Fibroblast of mammary gland (primary cell): Measurements from ENCODE around the gene HSD17B4.

Experiments
- DNase-seq: peaks from one replicate; pipeline ENCODE4 v3.0.0-alpha.2; 2010; ENCODE audit warnings: low read depth
- H3K4me3 ChIP-seq: 2 replicates; pipeline ENCODE4 v1.5.1; 2011; ENCODE audit warnings: low read depth, mild to moderate bottlenecking, low read length, moderate library complexity; ENCODE audit not compliant: control insufficient read depth
- CTCF ChIP-seq: conservative IDR thresholded peaks from 2 replicates; pipeline ENCODE4 v1.5.1; 2011; ENCODE audit warnings: low read depth, low read length, inconsistent platforms; ENCODE audit not compliant: control insufficient read depth, insufficient read depth

HSD17B4 gene

DNA sequence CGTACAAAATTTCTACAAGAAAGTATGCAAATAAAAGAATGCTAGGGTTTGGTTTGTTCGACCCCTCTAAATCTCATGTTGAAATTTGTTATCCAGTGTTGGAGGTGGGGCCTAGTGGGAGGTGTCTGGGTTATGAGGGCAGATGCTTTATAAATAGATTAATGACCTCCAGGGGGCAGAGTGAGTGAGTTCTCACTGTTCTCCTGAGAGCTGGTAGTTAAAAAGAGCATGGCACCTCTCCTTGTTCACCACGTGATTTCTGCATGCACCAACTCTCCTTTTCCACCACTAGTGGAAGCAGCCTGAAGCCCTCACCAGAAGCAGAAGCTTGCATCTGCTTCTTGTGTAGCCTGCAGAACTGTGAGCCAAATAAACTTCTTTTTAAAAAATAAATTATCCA is 126.6 kb downstream of the HSD17B4 start:
- peak; percentile 24 for TF ChIP-seq CTCF
- H3K4me3 ChIP-seq, result no peak overlapping the region
- DNase-seq, result peak; percentile 41

GRCh38 chr5:119582987-119583386 is 130.7 kb downstream of the HSD17B4 start:
- DNase-seq, result no peak
- TF ChIP-seq CTCF, result no peak
- no peak overlapping the region for H3K4me3 ChIP-seq

GRCh38 chr5:119583684-119584083 is 131.4 kb downstream of the HSD17B4 start:
- no peak overlapping the region for H3K4me3 ChIP-seq
- peak; percentile 31 for DNase-seq
- TF ChIP-seq CTCF, result no peak
